ENCODE data around the gene SETDB1. TPM values are rescaled to one million over a fixed set of nuclear protein-coding genes. Genes with fewer than 3 reads are reported as not detected.

Gene SETDB1
- total and polyA plus RNA-seq, 2 of the 13 experiments (the other 11 are each of a cell fraction or from before 2014, with no cell fraction given), result 33.1 to 34.6 TPM

GRCh38 chr1:150981805-150982712, 55.9 kb downstream of the SETDB1 start, which contains the start of gene ANXA9 (continued):
- TF ChIP-seq HES4 (CRISPR knock-in tag; IDR thresholded peaks at IDR 0.05; ENCODE audit: borderline replicate concordance), result peak; percentile 76; the same call in 1 of the 2 replicates
- TF ChIP-seq ZNF792 (CRISPR knock-in tag; IDR thresholded peaks at IDR 0.05), result peak; percentile 26; the same call in 1 of the 2 replicates
- TF ChIP-seq ZNF292 (CRISPR knock-in tag; IDR thresholded peaks at IDR 0.05; ENCODE audit: borderline replicate concordance, low read depth), result peak; percentile 60; the same call in 1 of the 2 replicates
- TF ChIP-seq SAP130 (CRISPR knock-in tag; IDR thresholded peaks at IDR 0.05; ENCODE audit: low read depth), result peak; percentile 84
- no peak for TF ChIP-seq NAIF1 (CRISPR knock-in tag; IDR thresholded peaks at IDR 0.05; ENCODE audit: borderline replicate concordance)
- no peak for TF ChIP-seq ZNF607 (CRISPR knock-in tag; IDR thresholded peaks at IDR 0.05; ENCODE audit: borderline replicate concordance)
- TF ChIP-seq SUZ12 (IDR thresholded peaks at IDR 0.05; ENCODE audit: low read depth, low read length), result no peak
- TF ChIP-seq, protein P1, sequence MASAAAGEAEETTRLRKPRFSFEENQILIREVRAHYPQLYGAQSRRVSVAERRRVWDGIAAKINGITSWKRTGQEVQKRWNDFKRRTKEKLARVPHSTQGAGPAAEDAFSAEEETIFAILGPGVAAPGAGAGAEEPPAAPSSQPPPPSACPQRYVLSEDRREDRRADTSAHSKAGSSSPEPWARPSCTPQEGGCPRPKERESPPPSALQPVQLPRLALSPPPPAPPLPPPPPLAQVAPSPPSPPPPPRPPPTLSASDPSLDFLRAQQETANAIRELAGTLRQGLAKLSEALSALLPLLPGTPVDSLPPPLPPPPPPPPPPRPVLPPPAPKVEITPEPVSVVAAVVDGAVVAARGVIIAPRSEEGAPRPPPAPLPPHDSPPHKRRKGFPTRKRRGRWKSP (CRISPR knock-in tag; IDR thresholded peaks at IDR 0.05), result 0 out of 2 replicates have a peak, but pooled peaks have one; percentile 24
- TF ChIP-seq AGO2 (optimal IDR thresholded peaks at IDR 0.05; ENCODE audit: low read depth, low read length), result peak; percentile 21
- TF ChIP-seq SKIL (CRISPR knock-in tag; IDR thresholded peaks at IDR 0.05; ENCODE audit: borderline replicate concordance), result peak; percentile 79; the same call in 1 of the 2 replicates
- peak; percentile 44; the same call in 1 of the 2 replicates for TF ChIP-seq ZNF547 (CRISPR knock-in tag; IDR thresholded peaks at IDR 0.05)
- TF ChIP-seq ZNF564 (CRISPR knock-in tag; IDR thresholded peaks at IDR 0.05), result no peak
- no peak for TF ChIP-seq ZNF646 (CRISPR knock-in tag; IDR thresholded peaks at IDR 0.05)
- no peak for TF ChIP-seq ZNF207 (IDR thresholded peaks at IDR 0.05; ENCODE audit: borderline replicate concordance)
- TF ChIP-seq, protein P2, sequence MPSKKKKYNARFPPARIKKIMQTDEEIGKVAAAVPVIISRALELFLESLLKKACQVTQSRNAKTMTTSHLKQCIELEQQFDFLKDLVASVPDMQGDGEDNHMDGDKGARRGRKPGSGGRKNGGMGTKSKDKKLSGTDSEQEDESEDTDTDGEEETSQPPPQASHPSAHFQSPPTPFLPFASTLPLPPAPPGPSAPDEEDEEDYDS (CRISPR knock-in tag; IDR thresholded peaks at IDR 0.05), result peak; percentile 77
- peak; percentile 68 for TF ChIP-seq THAP11 (CRISPR knock-in tag; IDR thresholded peaks at IDR 0.05)
- TF ChIP-seq SRY (CRISPR knock-in tag; IDR thresholded peaks at IDR 0.05), result no peak
- TF ChIP-seq ONECUT2 (CRISPR knock-in tag; IDR thresholded peaks at IDR 0.05), result no peak
- TF ChIP-seq ZNF589 (CRISPR knock-in tag; conservative IDR thresholded peaks at IDR 0.05), result no peak
